Caco-2 (cell line): Measurements from ENCODE around the gene GAMT. TPM values are rescaled to one million over a fixed set of nuclear protein-coding genes. Genes with fewer than 3 reads are reported as not detected.

Experiments
- BruUV-seq: library from RNA; stranded (reverse); fragments of 400-500 nt; replicated peaks from 2 replicates; lab custom pipeline; 2021; lab: Mats Ljungman, UMichigan
- CTCF ChIA-PET: fragments of 300-600 bp; sonication (Branson Sonifier 250); formaldehyde crosslinking; loops from one replicate; lab custom pipeline; 2022; ENCODE audit warnings: antibody characterized with exemption; lab: Charles Lee
- POLR2A ChIA-PET: fragments of 300-600 bp; sonication (Branson Sonifier 250); formaldehyde crosslinking; loops from one replicate; lab custom pipeline; 2022; ENCODE audit warnings: antibody characterized with exemption; lab: Charles Lee
- DNase-seq, 2 experiments: peaks; one replicate each; pipeline versions ENCODE4 v3.0.0 to v3.0.0-alpha.2; 2020 to 2022
- H3K27me3 ChIP-seq: replicated peaks from 2 replicates; pipeline ENCODE4 v1.6.0; 2011; ENCODE audit warnings: low read length; ENCODE audit not compliant: control insufficient read depth, insufficient read depth
- H3K36me3 ChIP-seq: 2 replicates; pipeline ENCODE4 v1.5.1; 2011; ENCODE audit warnings: low read length; ENCODE audit not compliant: control insufficient read depth, insufficient read depth
- H3K4me1 ChIP-seq: fragments of 250-450 bp; sonication (Bioruptor Pico); 2 replicates; pipeline ENCODE4 v1.5.1; 2020; ENCODE audit warnings: mild to moderate bottlenecking
- H3K4me3 ChIP-seq: 2 replicates; pipeline ENCODE4 v1.5.1; 2011; ENCODE audit warnings: low read depth, mild to moderate bottlenecking, control low read depth, low read length
- H3K9me3 ChIP-seq: fragments of 250-450 bp; sonication (Bioruptor Pico); 2 replicates; pipeline ENCODE4 v1.5.1; 2020; ENCODE audit warnings: mild to moderate bottlenecking, moderate library complexity
- H3K27ac Mint-ChIP-seq: one replicate; pipeline ENCODE4 v1.8.0; 2022; ENCODE audit warnings: mixed read lengths; ENCODE audit not compliant: unreplicated experiment
- H3K27me3 Mint-ChIP-seq: one replicate; pipeline ENCODE4 v1.8.0; 2022; ENCODE audit warnings: mixed read lengths; ENCODE audit not compliant: insufficient read depth, unreplicated experiment
- H3K36me3 Mint-ChIP-seq: one replicate; pipeline ENCODE4 v1.8.0; 2022; ENCODE audit warnings: mild to moderate bottlenecking, mixed read lengths; ENCODE audit not compliant: insufficient read depth, unreplicated experiment
- H3K4me1 Mint-ChIP-seq: one replicate; pipeline ENCODE4 v1.8.0; 2022; ENCODE audit warnings: low read depth, mixed read lengths; ENCODE audit not compliant: unreplicated experiment
- H3K4me3 Mint-ChIP-seq: one replicate; pipeline ENCODE4 v1.8.0; 2022; ENCODE audit warnings: mild to moderate bottlenecking, moderate library complexity, mixed read lengths; ENCODE audit not compliant: unreplicated experiment
- H3K9me3 Mint-ChIP-seq: one replicate; pipeline ENCODE4 v1.8.0; 2022; ENCODE audit warnings: mixed read lengths; ENCODE audit not compliant: unreplicated experiment
- intact Hi-C: fragments of 100-400 bp; cut with micrococcal nuclease; formaldehyde crosslinking; loops from one replicate; pipeline ENCODE4 v1.10.0; 2022; ENCODE audit not compliant: unreplicated experiment
- total RNA-seq: library from RNA; stranded (reverse); gene quantifications from 2 replicates; pipeline ENCODE4 v1.2.3, GENCODE V29; 2022
- TF ChIP-seq, protein P1 (sequence below), 2 experiments: fragments of 200-600 bp in 1 of 2; IDR thresholded peaks; 1 replicate in 1 of 2; 2 replicates in 1 of 2; pipeline versions ENCODE4 v1.5.1 to v1.8.0; 2011 to 2022; ENCODE audit warnings: antibody characterized with exemption in 1 of 2, control low read depth in 1 of 2, inconsistent platforms in 1 of 2, low read depth in 1 of 2, low read length in 1 of 2, mild to moderate bottlenecking in 1 of 2, moderate library complexity in 1 of 2; ENCODE audit not compliant: insufficient read depth in 1 of 2, severe bottlenecking in 1 of 2, unreplicated experiment in 1 of 2

GAMT gene
- total RNA-seq, 1 experiment from 2014 or later: 75.7 TPM

GRCh38 chr19:1445932-1446712 lies 44.8 kb upstream of the GAMT start:
- intact Hi-C loops: no loop called here
- Mint-ChIP-seq H3K36me3 (peaks cover 42% of the 10 kb centered on the region), H3K27me3 (peaks cover 4% of the 10 kb centered on the region), H3K4me3 (peak overlapping the region; percentile 76), H3K4me1 (peaks cover 10% of the 10 kb centered on the region), H3K27ac (peak overlapping the region; percentile 74), H3K9me3 (no peaks in the 10 kb centered on the region)
- TF ChIP-seq, protein P1, sequence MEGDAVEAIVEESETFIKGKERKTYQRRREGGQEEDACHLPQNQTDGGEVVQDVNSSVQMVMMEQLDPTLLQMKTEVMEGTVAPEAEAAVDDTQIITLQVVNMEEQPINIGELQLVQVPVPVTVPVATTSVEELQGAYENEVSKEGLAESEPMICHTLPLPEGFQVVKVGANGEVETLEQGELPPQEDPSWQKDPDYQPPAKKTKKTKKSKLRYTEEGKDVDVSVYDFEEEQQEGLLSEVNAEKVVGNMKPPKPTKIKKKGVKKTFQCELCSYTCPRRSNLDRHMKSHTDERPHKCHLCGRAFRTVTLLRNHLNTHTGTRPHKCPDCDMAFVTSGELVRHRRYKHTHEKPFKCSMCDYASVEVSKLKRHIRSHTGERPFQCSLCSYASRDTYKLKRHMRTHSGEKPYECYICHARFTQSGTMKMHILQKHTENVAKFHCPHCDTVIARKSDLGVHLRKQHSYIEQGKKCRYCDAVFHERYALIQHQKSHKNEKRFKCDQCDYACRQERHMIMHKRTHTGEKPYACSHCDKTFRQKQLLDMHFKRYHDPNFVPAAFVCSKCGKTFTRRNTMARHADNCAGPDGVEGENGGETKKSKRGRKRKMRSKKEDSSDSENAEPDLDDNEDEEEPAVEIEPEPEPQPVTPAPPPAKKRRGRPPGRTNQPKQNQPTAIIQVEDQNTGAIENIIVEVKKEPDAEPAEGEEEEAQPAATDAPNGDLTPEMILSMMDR (IDR thresholded peaks at IDR 0.05; ENCODE audit: insufficient read depth in 1 of 2, low read depth in 1 of 2, low read length in 1 of 2, severe bottlenecking in 1 of 2, unreplicated experiment in 1 of 2): no peak
- Histone ChIP-seq H3K9me3 (no peaks in the 10 kb centered on the region), H3K4me3 (peak overlapping the region; percentile 65), H3K4me1 (peaks cover 20% of the 10 kb centered on the region), H3K27me3 (no peaks in the 10 kb centered on the region), H3K36me3 (no peaks in the 10 kb centered on the region)
- ChIA-PET POLR2A (no interaction called here), CTCF (no interaction called here)
- no TSS peak for BruUV-seq
- DNase-seq: peak; percentile 80 to 87

DNA sequence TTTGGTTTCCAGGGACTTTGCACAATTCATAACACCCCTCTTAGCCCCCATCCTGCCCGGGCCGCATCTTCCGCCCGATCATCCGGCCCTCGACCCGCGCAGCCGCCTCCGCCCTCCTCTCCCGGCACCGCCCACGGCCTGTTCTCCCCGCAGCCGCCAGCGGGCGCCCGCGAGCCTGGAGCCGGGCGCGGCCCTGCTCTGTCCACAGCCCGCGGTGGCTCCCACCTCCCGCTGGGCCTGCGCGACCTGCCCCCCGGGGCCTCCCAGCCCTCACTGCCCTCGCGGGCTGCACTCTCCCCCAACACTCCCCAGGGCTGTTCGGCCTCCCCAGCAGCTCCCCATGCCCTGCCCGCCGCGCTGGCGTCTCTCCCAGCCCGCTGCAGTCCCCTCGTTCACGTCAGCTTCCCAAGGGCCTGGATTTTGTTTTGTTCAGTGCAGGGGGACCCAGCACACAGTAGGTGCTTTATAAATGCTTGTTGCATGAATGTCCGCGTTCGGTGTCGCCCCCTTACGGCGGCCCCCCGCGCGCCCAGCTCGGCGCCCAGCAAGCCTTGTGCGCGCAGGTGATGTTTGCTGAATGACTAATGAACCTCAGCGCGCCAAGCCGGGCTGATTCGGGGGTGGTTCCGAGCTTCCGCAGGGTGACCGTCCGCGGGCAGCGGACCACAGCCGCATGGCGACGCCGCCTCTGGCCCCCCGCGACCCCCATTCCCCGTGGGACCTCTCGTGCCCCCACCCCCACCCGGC lies 44.0 kb upstream of the GAMT start:
- Histone ChIP-seq H3K27me3 (no peaks in the 10 kb centered on the region), H3K4me3 (peak overlapping the region; percentile 65), H3K36me3 (peaks cover 5% of the 10 kb centered on the region), H3K4me1 (peaks cover 27% of the 10 kb centered on the region), H3K9me3 (no peaks in the 10 kb centered on the region)
- Mint-ChIP-seq H3K9me3 (no peaks in the 10 kb centered on the region), H3K27me3 (no peaks in the 10 kb centered on the region), H3K27ac (peak overlapping the region; percentile 74), H3K36me3 (peaks cover 42% of the 10 kb centered on the region), H3K4me1 (peaks cover 10% of the 10 kb centered on the region), H3K4me3 (peak overlapping the region; percentile 76)
- intact Hi-C loops: no loop called here
- TF ChIP-seq, protein P1 (IDR thresholded peaks at IDR 0.05; ENCODE audit: insufficient read depth in 1 of 2, low read depth in 1 of 2, low read length in 1 of 2, severe bottlenecking in 1 of 2, unreplicated experiment in 1 of 2): peak; percentile 19 to 70
- BruUV-seq: no TSS peak
- peak in 1 of 2 experiments; percentile 77 for DNase-seq
- POLR2A ChIA-PET: interaction anchor here (0.6 kb wide), 1 partner anchor 69 kb away, joined by 5 read pairs; no protein-coding TSS in a partner anchor
- CTCF ChIA-PET: no interaction called here

DNA sequence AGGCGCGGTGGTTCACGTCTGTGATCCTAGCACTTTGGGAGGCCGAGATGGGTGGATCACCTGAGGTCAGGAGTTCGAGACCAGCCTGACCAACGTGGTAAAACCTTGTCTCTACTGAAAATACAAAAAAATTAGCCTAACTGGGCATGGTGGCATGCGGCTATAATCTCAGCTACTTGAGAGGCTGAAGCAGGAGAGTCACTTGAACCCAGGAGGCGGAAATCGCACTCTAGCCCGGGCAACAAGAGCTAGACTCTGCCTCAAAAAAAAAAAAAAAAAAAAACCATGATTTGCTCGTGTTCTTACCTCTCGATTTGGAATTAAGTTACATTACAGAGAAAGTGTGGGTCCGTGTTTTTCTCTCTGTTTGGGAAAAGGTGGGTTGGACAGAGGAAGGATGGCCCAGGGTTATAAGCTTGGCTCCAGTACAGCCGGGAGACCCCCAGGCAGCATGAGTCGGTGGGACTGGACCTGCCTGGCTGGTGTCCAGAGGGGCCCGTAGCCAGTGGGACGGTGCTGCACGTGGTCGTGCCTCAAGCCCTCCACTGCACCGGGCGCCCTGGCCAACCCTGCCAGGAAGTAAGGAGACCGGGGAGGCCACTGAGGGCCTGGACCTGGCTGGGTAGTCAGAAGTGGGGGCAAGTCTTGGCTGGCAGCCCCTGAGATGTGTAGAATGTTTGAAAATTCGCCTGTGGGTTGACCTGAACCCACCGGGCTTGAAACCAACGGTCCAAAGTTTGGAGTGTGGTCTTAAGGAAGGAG lies 40.5 kb upstream of the GAMT start:
- BruUV-seq: no TSS peak
- peaks cover 40% of the 10 kb centered on the region for H3K4me1 ChIP-seq
- H3K36me3 ChIP-seq: peaks cover 8% of the 10 kb centered on the region
- intact Hi-C loops: no loop called here
- H3K4me1 Mint-ChIP-seq: peaks cover 10% of the 10 kb centered on the region
- H3K27ac Mint-ChIP-seq: no peak overlapping the region
- TF ChIP-seq, protein P1 (IDR thresholded peaks at IDR 0.05; ENCODE audit: insufficient read depth in 1 of 2, low read depth in 1 of 2, low read length in 1 of 2, severe bottlenecking in 1 of 2, unreplicated experiment in 1 of 2): no peak
- H3K27me3 Mint-ChIP-seq: no peaks in the 10 kb centered on the region
- POLR2A ChIA-PET: no interaction called here
- no peak overlapping the region for H3K4me3 ChIP-seq
- CTCF ChIA-PET: no interaction called here
- H3K9me3 ChIP-seq: no peaks in the 10 kb centered on the region
- no peaks in the 10 kb centered on the region for H3K9me3 Mint-ChIP-seq
- peak overlapping the region; percentile 51 for H3K4me3 Mint-ChIP-seq
- DNase-seq: no peak
- no peaks in the 10 kb centered on the region for H3K27me3 ChIP-seq
- H3K36me3 Mint-ChIP-seq: peaks cover 74% of the 10 kb centered on the region
